Left ventricle myocardium inferior (tissue), 1 donor: ENCODE results near the gene AGPAT3. TPM values are rescaled to one million over a fixed set of nuclear protein-coding genes. Genes with fewer than 3 reads are reported as not detected.

ENCODE experiments used
- DNase-seq: peaks from one replicate; pipeline ENCODE4 v3.0.0-alpha.2; 2020
- H3K27ac ChIP-seq: fragments of 200-600 bp; replicated peaks from 2 replicates; pipeline ENCODE4 v1.8.0; 2021
- H3K27me3 ChIP-seq: fragments of 200-600 bp; 2 replicates; pipeline ENCODE4 v1.8.0; 2021; ENCODE audit warnings: low read depth
- H3K36me3 ChIP-seq: fragments of 200-600 bp; 2 replicates; pipeline ENCODE4 v1.8.0; 2021
- H3K4me1 ChIP-seq: fragments of 200-600 bp; 2 replicates; pipeline ENCODE4 v1.8.0; 2021
- H3K4me3 ChIP-seq: fragments of 200-600 bp; 2 replicates; pipeline ENCODE4 v1.8.0; 2021; ENCODE audit warnings: mild to moderate bottlenecking, moderate library complexity
- H3K9me3 ChIP-seq: fragments of 200-600 bp; replicated peaks from 2 replicates; pipeline ENCODE4 v1.8.0; 2021
- intact Hi-C: fragments of 100-400 bp; cut with micrococcal nuclease; formaldehyde crosslinking; loops from one replicate; pipeline ENCODE4 v1.11.0; 2022
- total RNA-seq: library from RNA; stranded (reverse); fragmentation: NEBNext Ultra II Directional; extraction: Animal tissue kit (Norgen Biotek cat#: 25700); gene quantifications from one replicate; pipeline ENCODE4 v1.2.1, GENCODE V29; 2021
- TF ChIP-seq, protein P1 (sequence below): fragments of 200-600 bp; IDR thresholded peaks from 2 replicates; pipeline ENCODE4 v1.8.0; 2021; ENCODE audit warnings: antibody characterized with exemption, mild to moderate bottlenecking, borderline replicate concordance
- donor health status: DM: no; HTN: yes; CAD: no; lungs with severe emphysema.

The AGPAT3 gene
- total RNA-seq, 1 donor from 2014 or later, result 79.6 TPM

DNA sequence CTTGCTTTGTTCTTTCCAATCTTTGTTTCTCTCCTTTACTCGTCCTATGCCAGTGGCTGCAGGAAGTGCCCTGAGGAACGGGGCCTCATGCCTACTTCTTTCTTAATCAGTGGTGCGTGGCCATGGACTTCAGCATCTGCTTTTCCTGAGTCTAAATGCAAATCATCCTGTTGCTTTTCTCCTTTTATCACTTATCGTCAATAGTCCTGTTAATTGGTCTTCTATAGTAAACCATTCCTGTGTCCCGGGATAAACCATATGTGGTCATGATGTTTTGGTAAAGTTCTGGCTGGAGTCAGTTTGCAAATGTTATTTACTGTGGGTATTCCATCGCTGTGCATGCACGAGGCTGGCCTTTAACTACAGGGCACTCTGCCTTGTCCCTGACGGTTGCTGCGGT, 47.5 kb downstream of the AGPAT3 start:
- DNase-seq, result no peak
- TF ChIP-seq, protein P1, sequence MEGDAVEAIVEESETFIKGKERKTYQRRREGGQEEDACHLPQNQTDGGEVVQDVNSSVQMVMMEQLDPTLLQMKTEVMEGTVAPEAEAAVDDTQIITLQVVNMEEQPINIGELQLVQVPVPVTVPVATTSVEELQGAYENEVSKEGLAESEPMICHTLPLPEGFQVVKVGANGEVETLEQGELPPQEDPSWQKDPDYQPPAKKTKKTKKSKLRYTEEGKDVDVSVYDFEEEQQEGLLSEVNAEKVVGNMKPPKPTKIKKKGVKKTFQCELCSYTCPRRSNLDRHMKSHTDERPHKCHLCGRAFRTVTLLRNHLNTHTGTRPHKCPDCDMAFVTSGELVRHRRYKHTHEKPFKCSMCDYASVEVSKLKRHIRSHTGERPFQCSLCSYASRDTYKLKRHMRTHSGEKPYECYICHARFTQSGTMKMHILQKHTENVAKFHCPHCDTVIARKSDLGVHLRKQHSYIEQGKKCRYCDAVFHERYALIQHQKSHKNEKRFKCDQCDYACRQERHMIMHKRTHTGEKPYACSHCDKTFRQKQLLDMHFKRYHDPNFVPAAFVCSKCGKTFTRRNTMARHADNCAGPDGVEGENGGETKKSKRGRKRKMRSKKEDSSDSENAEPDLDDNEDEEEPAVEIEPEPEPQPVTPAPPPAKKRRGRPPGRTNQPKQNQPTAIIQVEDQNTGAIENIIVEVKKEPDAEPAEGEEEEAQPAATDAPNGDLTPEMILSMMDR, result no peak
- peak overlapping the region; percentile 73 for H3K27ac ChIP-seq
- peaks cover 10% of the 10 kb centered on the region for H3K9me3 ChIP-seq
- no peak overlapping the region for H3K4me3 ChIP-seq
- H3K36me3 ChIP-seq, result peaks cover 3% of the 10 kb centered on the region
- intact Hi-C loops, result no loop called here
- H3K4me1 ChIP-seq, result peaks cover 86% of the 10 kb centered on the region
- no peaks in the 10 kb centered on the region for H3K27me3 ChIP-seq

DNA sequence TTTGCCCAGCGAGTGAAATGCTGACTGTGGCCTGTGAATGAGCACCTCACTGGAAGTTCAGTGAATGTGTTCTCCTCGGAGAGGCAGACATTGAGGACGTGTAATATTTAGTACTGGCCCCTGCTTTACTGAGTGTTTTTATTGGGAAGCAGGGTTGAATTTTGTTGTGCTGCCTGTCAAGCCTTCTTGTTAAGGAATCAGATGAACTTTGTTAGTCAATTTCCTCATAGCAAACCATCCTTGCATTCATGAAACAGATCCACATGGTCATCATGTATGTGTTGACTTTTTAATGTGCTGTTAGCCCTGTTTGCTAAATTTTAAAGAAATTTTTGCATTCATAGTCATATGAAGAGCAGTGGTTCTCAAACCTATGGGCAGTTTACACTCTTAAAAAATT, 47.9 kb downstream of the AGPAT3 start:
- H3K4me1 ChIP-seq, result peaks cover 84% of the 10 kb centered on the region
- peak overlapping the region; percentile 73 for H3K27ac ChIP-seq
- H3K27me3 ChIP-seq, result no peaks in the 10 kb centered on the region
- no peak overlapping the region for H3K4me3 ChIP-seq
- H3K36me3 ChIP-seq, result peaks cover 2% of the 10 kb centered on the region
- intact Hi-C loops, result no loop called here
- TF ChIP-seq, protein P1, result no peak
- H3K9me3 ChIP-seq, result peaks cover 10% of the 10 kb centered on the region
- no peak for DNase-seq

GRCh38 chr21:43913928-43914327, 48.9 kb downstream of the AGPAT3 start:
- no peaks in the 10 kb centered on the region for H3K36me3 ChIP-seq
- H3K4me3 ChIP-seq, result no peak overlapping the region
- H3K27me3 ChIP-seq, result no peaks in the 10 kb centered on the region
- H3K9me3 ChIP-seq, result peaks cover 10% of the 10 kb centered on the region
- DNase-seq, result no peak
- intact Hi-C loops, result no loop called here
- peak overlapping the region; percentile 73 for H3K27ac ChIP-seq
- TF ChIP-seq, protein P1, result no peak
- H3K4me1 ChIP-seq, result peaks cover 84% of the 10 kb centered on the region

GRCh38 chr21:43916076-43916475, 51.1 kb downstream of the AGPAT3 start:
- peaks cover 89% of the 10 kb centered on the region for H3K4me1 ChIP-seq
- H3K4me3 ChIP-seq, result no peak overlapping the region
- no peaks in the 10 kb centered on the region for H3K27me3 ChIP-seq
- TF ChIP-seq, protein P1, result no peak
- H3K9me3 ChIP-seq, result peaks cover 10% of the 10 kb centered on the region
- no peak for DNase-seq
- H3K27ac ChIP-seq, result no peak overlapping the region
- intact Hi-C loops, result no loop called here
- no peaks in the 10 kb centered on the region for H3K36me3 ChIP-seq

DNA sequence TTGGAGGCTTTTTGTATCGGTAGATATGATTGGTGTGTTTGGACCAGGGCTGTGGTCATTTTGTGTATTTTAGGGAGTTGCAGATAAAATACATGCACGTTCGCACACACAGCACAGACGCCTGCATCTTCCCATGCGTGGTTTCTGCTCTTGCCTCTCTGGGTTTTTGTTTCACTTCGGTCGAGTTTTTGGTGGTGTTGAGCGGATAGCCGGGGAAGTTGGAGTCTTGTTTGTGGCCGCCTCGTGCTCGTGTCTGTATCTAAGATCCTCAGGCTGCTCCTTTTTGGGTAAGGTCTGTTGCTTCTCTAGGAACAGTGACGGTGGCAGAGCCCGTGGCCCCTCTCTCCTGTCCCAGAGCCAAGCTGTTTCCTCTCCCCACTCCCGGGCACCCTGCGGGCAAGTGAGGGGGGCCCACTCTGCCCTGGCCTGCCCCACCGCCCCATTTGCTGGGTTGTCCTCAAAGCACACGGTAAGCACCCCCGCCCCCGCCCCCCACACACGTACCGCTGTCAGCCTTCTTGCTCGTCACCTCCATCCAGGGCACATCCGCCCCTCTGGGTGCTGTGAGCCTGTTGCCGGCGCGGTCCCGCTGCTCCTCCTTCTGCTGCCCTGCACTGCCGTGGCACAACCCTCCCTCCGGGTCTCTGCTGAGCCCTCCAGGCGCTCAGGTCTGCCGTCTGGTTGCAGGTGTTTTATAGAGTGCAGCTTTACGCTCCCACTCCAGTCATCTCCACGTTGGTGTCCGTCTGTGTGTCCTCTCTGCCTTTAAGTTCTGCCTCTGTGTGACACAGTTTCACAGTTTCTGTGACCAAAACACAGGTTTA, 51.9 kb downstream of the AGPAT3 start:
- no peaks in the 10 kb centered on the region for H3K36me3 ChIP-seq
- intact Hi-C loops, result no loop called here
- peaks cover 89% of the 10 kb centered on the region for H3K4me1 ChIP-seq
- no peak for DNase-seq
- peak overlapping the region; percentile 54 for H3K4me3 ChIP-seq
- H3K27me3 ChIP-seq, result no peaks in the 10 kb centered on the region
- TF ChIP-seq, protein P1, result no peak
- H3K27ac ChIP-seq, result peak overlapping the region; percentile 31
- H3K9me3 ChIP-seq, result peaks cover 10% of the 10 kb centered on the region
